ENCODE data around the gene CACHD1. TPM values are rescaled to one million over a fixed set of nuclear protein-coding genes. Genes with fewer than 3 reads are reported as not detected.

Gene CACHD1
- total RNA-seq, 4 donors from 2014 or later, result 2.2 to 3.6 (median 2.9) TPM

- TF ChIP-seq POLR2A (IDR thresholded peaks at IDR 0.05), result no peak
- no peak for TF ChIP-seq CTCF (IDR thresholded peaks at IDR 0.05 in 4 of 5, conservative IDR thresholded peaks at IDR 0.05 in 1 of 5)
- Histone ChIP-seq H3K27ac (peak overlapping the region; percentile 47 to 72 (median 51)), H3K4me1 (peaks cover 9 to 24% of the 10 kb centered on the region in 2 donors), H3K9me3 (no peaks in the 10 kb centered on the region), H3K4me3 (peak overlapping the region; percentile 28 to 47 (median 31)), H3K36me3 (no peaks in the 10 kb centered on the region), H3K27me3 (no peaks in the 10 kb centered on the region)
- no peak for DNase-seq
- intact Hi-C loops (cut with DNase I; ENCODE audit: low total_unique reads) (no loop called here), in situ Hi-C loops (cut with MboI; ENCODE audit: low sequenced_read_pairs in 4 of 4) (no loop called here)
- peak; percentile 62 to 67 for ATAC-seq
Observed at GRCh38 chr1:64540265-64540791, 70.4 kb downstream of the CACHD1 start.

GRCh38 chr1:64542118-64542517 is 72.2 kb downstream of the CACHD1 start:
- Histone ChIP-seq H3K27me3 (no peaks in the 10 kb centered on the region), H3K4me1 (peaks cover 9 to 19% of the 10 kb centered on the region in 2 donors), H3K4me3 (no peak overlapping the region), H3K27ac (peak overlapping the region in 2 of 4 donors; percentile 20 to 49), H3K9me3 (no peaks in the 10 kb centered on the region), H3K36me3 (no peaks in the 10 kb centered on the region)
- in situ Hi-C loops (cut with MboI; ENCODE audit: low sequenced_read_pairs in 4 of 4) (no loop called here), intact Hi-C loops (cut with DNase I; ENCODE audit: low total_unique reads) (no loop called here)
- ATAC-seq, result no peak
- DNase-seq, result no peak
- TF ChIP-seq CTCF (IDR thresholded peaks at IDR 0.05 in 4 of 5, conservative IDR thresholded peaks at IDR 0.05 in 1 of 5) (no peak), POLR2A (IDR thresholded peaks at IDR 0.05) (no peak)

GRCh38 chr1:64543831-64544230 is 73.9 kb downstream of the CACHD1 start:
- ATAC-seq (peak in 1 of 2 donors; percentile 34), DNase-seq (peak in 1 of 2 donors; percentile 25)
- peaks cover 4 to 17% of the 10 kb centered on the region in 2 donors for H3K4me1 ChIP-seq
- intact Hi-C loops (cut with DNase I; ENCODE audit: low total_unique reads) (no loop called here), in situ Hi-C loops (cut with MboI; ENCODE audit: low sequenced_read_pairs in 4 of 4) (no loop called here)
- H3K4me3 ChIP-seq, result no peak overlapping the region
- H3K27me3 ChIP-seq, result no peaks in the 10 kb centered on the region
- H3K27ac ChIP-seq, result peak overlapping the region in 1 of 4 donors; percentile 18
- H3K36me3 ChIP-seq, result no peaks in the 10 kb centered on the region
- no peaks in the 10 kb centered on the region for H3K9me3 ChIP-seq
- TF ChIP-seq POLR2A (IDR thresholded peaks at IDR 0.05), result no peak
- no peak for TF ChIP-seq CTCF (IDR thresholded peaks at IDR 0.05 in 4 of 5, conservative IDR thresholded peaks at IDR 0.05 in 1 of 5)

GRCh38 chr1:64545118-64545843 is 75.4 kb downstream of the CACHD1 start:
- peaks cover 8 to 14% of the 10 kb centered on the region in 2 donors for H3K4me1 ChIP-seq
- in situ Hi-C loops (cut with MboI; ENCODE audit: low sequenced_read_pairs in 4 of 4), result no loop called here
- no peak for DNase-seq
- no peak overlapping the region for H3K27ac ChIP-seq
- intact Hi-C loops (cut with DNase I; ENCODE audit: low total_unique reads), result no loop called here
- no peak for ATAC-seq
- no peak for TF ChIP-seq POLR2A (IDR thresholded peaks at IDR 0.05)
- TF ChIP-seq CTCF (IDR thresholded peaks at IDR 0.05 in 4 of 5, conservative IDR thresholded peaks at IDR 0.05 in 1 of 5), result no peak
- no peak overlapping the region for H3K4me3 ChIP-seq
- H3K36me3 ChIP-seq, result no peaks in the 10 kb centered on the region
- H3K27me3 ChIP-seq, result no peaks in the 10 kb centered on the region
- no peaks in the 10 kb centered on the region for H3K9me3 ChIP-seq

All from gastrocnemius medialis (tissue), 4 donors.